HepG2 (cell line): ENCODE data around the gene CLDN9. TPM values are rescaled to one million over a fixed set of nuclear protein-coding genes. Genes with fewer than 3 reads are reported as not detected.
A peak's percentile ranks its signal among the peaks of the same experiment; 100 is the strongest.

Experiments
- AGO2 ChIP-seq: fragments of 200-400 bp; formaldehyde crosslinking; optimal IDR thresholded peaks from 2 replicates; pipeline ENCODE3; 2017; ENCODE audit warnings: mild to moderate bottlenecking, low read depth, low read length, moderate library complexity
- CEBPZ ChIP-seq: IDR thresholded peaks from 2 replicates; pipeline ENCODE4 v1.6.1; 2012; ENCODE audit warnings: low read length, improper control_type of control experiment
- FOSL1 ChIP-seq: sonication (generic); formaldehyde crosslinking; IDR thresholded peaks from 2 replicates; pipeline ENCODE4 v1.9.0; 2021; ENCODE audit warnings: missing genetic modification reagents, borderline replicate concordance
- GZF1 ChIP-seq: sonication (generic); formaldehyde crosslinking; IDR thresholded peaks from 2 replicates; pipeline ENCODE4 v1.5.1; 2020; ENCODE audit warnings: mild to moderate bottlenecking, missing genetic modification reagents
- NFIC ChIP-seq: IDR thresholded peaks from 2 replicates; pipeline ENCODE4 v1.6.1; 2012; ENCODE audit warnings: mild to moderate bottlenecking, low read length, inconsistent platforms
- NR2C2 ChIP-seq: sonication (generic); formaldehyde crosslinking; IDR thresholded peaks from 2 replicates; pipeline ENCODE4 v1.4.0; 2020; ENCODE audit warnings: missing genetic modification reagents, mild to moderate bottlenecking, moderate library complexity, borderline replicate concordance
- PHF21A ChIP-seq: sonication (generic); formaldehyde crosslinking; IDR thresholded peaks from 2 replicates; pipeline ENCODE4 v1.5.0; 2020; ENCODE audit warnings: mild to moderate bottlenecking, missing genetic modification reagents
- POLR2AphosphoS5 ChIP-seq: IDR thresholded peaks from 2 replicates; pipeline ENCODE4 v1.6.1; 2012; ENCODE audit warnings: low read depth, low read length
- RBM22 ChIP-seq: fragments of 200-400 bp; formaldehyde crosslinking; optimal IDR thresholded peaks from 2 replicates; pipeline ENCODE3; 2017; ENCODE audit warnings: mild to moderate bottlenecking, low read length, moderate library complexity
- REXO4 ChIP-seq: sonication (generic); formaldehyde crosslinking; IDR thresholded peaks from 2 replicates; pipeline ENCODE4 v1.8.0; 2022; ENCODE audit warnings: missing genetic modification reagents, mild to moderate bottlenecking, borderline replicate concordance
- THYN1 ChIP-seq: sonication (generic); formaldehyde crosslinking; IDR thresholded peaks from 2 replicates; pipeline ENCODE4 v1.8.1; 2023; ENCODE audit warnings: low read depth, mild to moderate bottlenecking, moderate library complexity, missing genetic modification reagents, borderline replicate concordance
- ZIK1 ChIP-seq: sonication (generic); formaldehyde crosslinking; IDR thresholded peaks from 2 replicates; pipeline ENCODE4 v1.5.0; 2020; ENCODE audit warnings: mild to moderate bottlenecking, low read depth, missing genetic modification reagents, borderline replicate concordance
- ZNF318 ChIP-seq: sonication (generic); formaldehyde crosslinking; IDR thresholded peaks from 2 replicates; pipeline ENCODE4 v1.4.0; 2020; ENCODE audit warnings: mild to moderate bottlenecking, missing genetic modification reagents
- ZNF460 ChIP-seq: sonication (generic); formaldehyde crosslinking; IDR thresholded peaks from 2 replicates; pipeline ENCODE4 v1.5.1; 2020; ENCODE audit warnings: missing genetic modification reagents, mild to moderate bottlenecking, borderline replicate concordance
- ZNF670 ChIP-seq: sonication (generic); formaldehyde crosslinking; IDR thresholded peaks from 2 replicates; pipeline ENCODE4 v1.8.0; 2022; ENCODE audit warnings: mild to moderate bottlenecking, missing genetic modification reagents, borderline replicate concordance
- ZNF772 ChIP-seq: sonication (generic); formaldehyde crosslinking; IDR thresholded peaks from 2 replicates; pipeline ENCODE4 v1.5.0; 2020; ENCODE audit warnings: mild to moderate bottlenecking, missing genetic modification reagents
- ZNF792 ChIP-seq: IDR thresholded peaks from 2 replicates; pipeline ENCODE4 v1.6.1; 2016
- polyA plus RNA-seq, 8 experiments: library from polyadenylated mRNA; depleted of rRNA in 3 of 8; stranded (reverse) in 7 of 8; unstranded in 1 of 8; fragments of >200 nt; fragmentation: Illumina TruSeq in 4 of 8; extraction: Trizol in 4 of 8; gene quantifications; 2 replicates each; pipeline versions ENCODE4 v1.2.1 to v1.2.3, GENCODE V29; 2011 to 2016; ENCODE audit warnings: low read depth in 4 of 8, missing spikeins in 1 of 8, mixed read lengths in 1 of 8; ENCODE audit not compliant: insufficient read depth in 1 of 8
- total RNA-seq, 5 experiments: library from RNA; depleted of rRNA; stranded (reverse); fragments of >200 nt; fragmentation: Illumina TruSeq; extraction: Trizol; gene quantifications; 2 replicates each; pipeline ENCODE4 v1.2.3, GENCODE V29; 2016; ENCODE audit warnings: low read depth in 1 of 5

Gene CLDN9
- total and polyA plus RNA-seq, 2 of the 13 experiments (the other 11 are each of a cell fraction or from before 2014, with no cell fraction given): 0.15 to 0.26 TPM

GRCh38 chr16:3023669-3024478, 11.2 kb downstream of the CLDN9 start, which contains the start of the genes HCFC1R1 and THOC6 (continued):
- no peak for TF ChIP-seq ZNF318 (CRISPR knock-in tag)
- TF ChIP-seq ZNF772 (CRISPR knock-in tag): peak; percentile 90; the same call in 1 of the 2 replicates
- TF ChIP-seq REXO4 (CRISPR knock-in tag): no peak
- TF ChIP-seq POLR2AphosphoS5: peak; percentile 79
- 0 out of 2 replicates have a peak, but pooled peaks have one; percentile 37 for TF ChIP-seq THYN1
- 0 out of 2 replicates have a peak, but pooled peaks have one; percentile 34 for TF ChIP-seq GZF1 (CRISPR knock-in tag)
- peak; percentile 64; the same call in 1 of the 2 replicates for TF ChIP-seq ZNF792
- TF ChIP-seq NR2C2: peak; percentile 95
- no peak for TF ChIP-seq PHF21A (CRISPR knock-in tag)
- no peak for TF ChIP-seq ZNF460 (CRISPR knock-in tag)
- TF ChIP-seq ZIK1 (CRISPR knock-in tag): no peak
- peak; percentile 100 for TF ChIP-seq AGO2
- TF ChIP-seq ZNF670 (CRISPR knock-in tag): 0 out of 2 replicates have a peak, but pooled peaks have one; percentile 55
- no peak for TF ChIP-seq CEBPZ
- TF ChIP-seq FOSL1: no peak
- no peak for TF ChIP-seq NFIC
- peak; percentile 80 for TF ChIP-seq RBM22
